Measurements from ENCODE around the gene LCE6A. TPM values are rescaled to one million over a fixed set of nuclear protein-coding genes. Genes with fewer than 3 reads are reported as not detected.

LCE6A gene
- total RNA-seq, 1 donor from 2014 or later = not detected

- no peak overlapping the region for H2AFZ ChIP-seq (ENCODE audit: low read depth, low read length)
- H3K36me3 ChIP-seq (ENCODE audit: insufficient read depth, low read length) = no peaks in the 10 kb centered on the region
- no peak overlapping the region for H3K27ac Mint-ChIP-seq (ENCODE audit: unreplicated experiment)
- H3K9ac ChIP-seq (ENCODE audit: low read length) = no peak overlapping the region
- H4K20me1 ChIP-seq (ENCODE audit: insufficient read depth, low read length) = no peaks in the 10 kb centered on the region
- H3K4me3 ChIP-seq (ENCODE audit: insufficient read depth, low read depth, low read length) = no peak overlapping the region
- no peaks in the 10 kb centered on the region for H3K9me3 ChIP-seq (ENCODE audit: insufficient read depth, low read depth, low read length)
- H3K9me3 Mint-ChIP-seq (ENCODE audit: unreplicated experiment) = no peaks in the 10 kb centered on the region
- H3K79me2 ChIP-seq (ENCODE audit: insufficient read depth, low read length) = no peaks in the 10 kb centered on the region
- no peaks in the 10 kb centered on the region for H3K36me3 Mint-ChIP-seq (ENCODE audit: low read depth, unreplicated experiment)
- no peak overlapping the region for H3K4me3 Mint-ChIP-seq (ENCODE audit: unreplicated experiment)
- no peak overlapping the region for H3K4me2 ChIP-seq (ENCODE audit: low read length)
- TF ChIP-seq EZH2 (IDR thresholded peaks at IDR 0.05; ENCODE audit: insufficient read depth, low read length) = no peak
- TF ChIP-seq, protein P1, sequence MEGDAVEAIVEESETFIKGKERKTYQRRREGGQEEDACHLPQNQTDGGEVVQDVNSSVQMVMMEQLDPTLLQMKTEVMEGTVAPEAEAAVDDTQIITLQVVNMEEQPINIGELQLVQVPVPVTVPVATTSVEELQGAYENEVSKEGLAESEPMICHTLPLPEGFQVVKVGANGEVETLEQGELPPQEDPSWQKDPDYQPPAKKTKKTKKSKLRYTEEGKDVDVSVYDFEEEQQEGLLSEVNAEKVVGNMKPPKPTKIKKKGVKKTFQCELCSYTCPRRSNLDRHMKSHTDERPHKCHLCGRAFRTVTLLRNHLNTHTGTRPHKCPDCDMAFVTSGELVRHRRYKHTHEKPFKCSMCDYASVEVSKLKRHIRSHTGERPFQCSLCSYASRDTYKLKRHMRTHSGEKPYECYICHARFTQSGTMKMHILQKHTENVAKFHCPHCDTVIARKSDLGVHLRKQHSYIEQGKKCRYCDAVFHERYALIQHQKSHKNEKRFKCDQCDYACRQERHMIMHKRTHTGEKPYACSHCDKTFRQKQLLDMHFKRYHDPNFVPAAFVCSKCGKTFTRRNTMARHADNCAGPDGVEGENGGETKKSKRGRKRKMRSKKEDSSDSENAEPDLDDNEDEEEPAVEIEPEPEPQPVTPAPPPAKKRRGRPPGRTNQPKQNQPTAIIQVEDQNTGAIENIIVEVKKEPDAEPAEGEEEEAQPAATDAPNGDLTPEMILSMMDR (IDR thresholded peaks at IDR 0.05; ENCODE audit: insufficient read depth, low read depth, low read length) = peak; percentile 31
- FAIRE-seq = no peak
- H3K27me3 ChIP-seq (ENCODE audit: insufficient read depth, low read length) = peaks cover 3% of the 10 kb centered on the region
- peak; percentile 8 for DNase-seq (ENCODE audit: low read depth)
- peaks cover 4% of the 10 kb centered on the region for H3K27me3 Mint-ChIP-seq (ENCODE audit: low read depth, unreplicated experiment)
- H3K27ac ChIP-seq (ENCODE audit: low read depth, low read length) = no peak overlapping the region
- no peaks in the 10 kb centered on the region for H3K4me1 Mint-ChIP-seq (ENCODE audit: low read depth, unreplicated experiment)
- H3K4me1 ChIP-seq (ENCODE audit: insufficient read depth, low read length) = no peaks in the 10 kb centered on the region
Measured at GRCh38 chr1:152870831-152871730, 28.4 kb downstream of the LCE6A start.

- Histone ChIP-seq H2AFZ (ENCODE audit: low read depth, low read length) (no peak overlapping the region), H3K4me1 (ENCODE audit: insufficient read depth, low read length) (no peaks in the 10 kb centered on the region), H3K27me3 (ENCODE audit: insufficient read depth, low read length) (peaks cover 3% of the 10 kb centered on the region), H3K4me3 (ENCODE audit: insufficient read depth, low read depth, low read length) (no peak overlapping the region), H3K9me3 (ENCODE audit: insufficient read depth, low read depth, low read length) (no peaks in the 10 kb centered on the region), H3K79me2 (ENCODE audit: insufficient read depth, low read length) (no peaks in the 10 kb centered on the region), H3K9ac (ENCODE audit: low read length) (no peak overlapping the region), H4K20me1 (ENCODE audit: insufficient read depth, low read length) (no peaks in the 10 kb centered on the region), H3K4me2 (ENCODE audit: low read length) (no peak overlapping the region), H3K27ac (ENCODE audit: low read depth, low read length) (no peak overlapping the region), H3K36me3 (ENCODE audit: insufficient read depth, low read length) (no peaks in the 10 kb centered on the region)
- H3K4me3 Mint-ChIP-seq (ENCODE audit: unreplicated experiment) = no peak overlapping the region
- no peaks in the 10 kb centered on the region for H3K4me1 Mint-ChIP-seq (ENCODE audit: low read depth, unreplicated experiment)
- no peak for DNase-seq (ENCODE audit: low read depth)
- no peak overlapping the region for H3K27ac Mint-ChIP-seq (ENCODE audit: unreplicated experiment)
- no peaks in the 10 kb centered on the region for H3K9me3 Mint-ChIP-seq (ENCODE audit: unreplicated experiment)
- peaks cover 6% of the 10 kb centered on the region for H3K27me3 Mint-ChIP-seq (ENCODE audit: low read depth, unreplicated experiment)
- no peaks in the 10 kb centered on the region for H3K36me3 Mint-ChIP-seq (ENCODE audit: low read depth, unreplicated experiment)
- FAIRE-seq = no peak
- TF ChIP-seq, protein P1 (IDR thresholded peaks at IDR 0.05; ENCODE audit: insufficient read depth, low read depth, low read length) = no peak
- no peak for TF ChIP-seq EZH2 (IDR thresholded peaks at IDR 0.05; ENCODE audit: insufficient read depth, low read length)
Measured at GRCh38 chr1:152871731-152872126, 29.1 kb downstream of the LCE6A start.

DNA sequence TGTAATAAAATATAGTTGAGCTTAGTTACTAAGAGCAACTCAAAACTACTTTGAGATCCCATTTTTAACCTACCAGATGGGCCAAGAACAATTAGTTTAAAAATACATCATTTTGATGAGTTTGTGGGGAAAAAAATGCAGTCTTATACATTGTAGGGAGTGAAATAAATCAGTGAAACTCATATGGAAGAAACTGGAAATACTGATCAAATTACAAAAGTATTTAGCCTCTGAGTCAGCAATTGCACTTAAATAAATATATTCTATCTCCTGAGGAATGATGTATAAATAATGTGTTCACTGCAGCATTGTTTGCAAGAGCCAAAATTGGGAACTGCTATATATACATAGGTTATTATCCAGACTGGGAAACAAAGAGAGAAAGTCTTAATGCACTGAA is 30.8 kb downstream of the LCE6A start:
- peak; percentile 36 for DNase-seq (ENCODE audit: low read depth)
- Histone ChIP-seq H3K79me2 (ENCODE audit: insufficient read depth, low read length) (no peaks in the 10 kb centered on the region), H3K4me2 (ENCODE audit: low read length) (no peak overlapping the region), H3K36me3 (ENCODE audit: insufficient read depth, low read length) (no peaks in the 10 kb centered on the region), H3K4me1 (ENCODE audit: insufficient read depth, low read length) (no peaks in the 10 kb centered on the region), H3K9me3 (ENCODE audit: insufficient read depth, low read depth, low read length) (no peaks in the 10 kb centered on the region), H3K27ac (ENCODE audit: low read depth, low read length) (no peak overlapping the region), H3K9ac (ENCODE audit: low read length) (no peak overlapping the region), H3K4me3 (ENCODE audit: insufficient read depth, low read depth, low read length) (no peak overlapping the region), H2AFZ (ENCODE audit: low read depth, low read length) (no peak overlapping the region), H4K20me1 (ENCODE audit: insufficient read depth, low read length) (no peaks in the 10 kb centered on the region), H3K27me3 (ENCODE audit: insufficient read depth, low read length) (no peaks in the 10 kb centered on the region)
- H3K36me3 Mint-ChIP-seq (ENCODE audit: low read depth, unreplicated experiment) = no peaks in the 10 kb centered on the region
- H3K27ac Mint-ChIP-seq (ENCODE audit: unreplicated experiment) = no peak overlapping the region
- no peaks in the 10 kb centered on the region for H3K4me1 Mint-ChIP-seq (ENCODE audit: low read depth, unreplicated experiment)
- FAIRE-seq = no peak
- H3K9me3 Mint-ChIP-seq (ENCODE audit: unreplicated experiment) = no peaks in the 10 kb centered on the region
- no peak overlapping the region for H3K4me3 Mint-ChIP-seq (ENCODE audit: unreplicated experiment)
- TF ChIP-seq, protein P1 (IDR thresholded peaks at IDR 0.05; ENCODE audit: insufficient read depth, low read depth, low read length) = no peak
- no peak for TF ChIP-seq EZH2 (IDR thresholded peaks at IDR 0.05; ENCODE audit: insufficient read depth, low read length)
- peaks cover 6% of the 10 kb centered on the region for H3K27me3 Mint-ChIP-seq (ENCODE audit: low read depth, unreplicated experiment)

Data from astrocyte (in vitro differentiated cells and primary cell).